Measurements from ENCODE around the gene SC5D.

Gene SC5D

GRCh38 chr11:121292495-121293287 is at the start of gene SC5D:
TSS of gene SC5D (plus strand) at chr11:121292771. CDS start at chr11:121303376, 10,605 bp downstream.
- peak; percentile 12 for FAIRE-seq

- no peak for FAIRE-seq
These were observed 47.7 kb upstream of the SC5D start for GRCh38 chr11:121244884-121245283.

- no peak for FAIRE-seq
These were observed 46.4 kb upstream of the SC5D start for GRCh38 chr11:121246021-121246768.

GRCh38 chr11:121246769-121247035 is 45.9 kb upstream of the SC5D start:
- no peak for FAIRE-seq

GRCh38 chr11:121248496-121248895 is 44.1 kb upstream of the SC5D start:
- no peak for FAIRE-seq

GRCh38 chr11:121249039-121249663 is 43.4 kb upstream of the SC5D start:
- peak; percentile 98 for FAIRE-seq

GRCh38 chr11:121250843-121251242 is 41.7 kb upstream of the SC5D start:
- no peak for FAIRE-seq

GRCh38 chr11:121253951-121254350 is 38.6 kb upstream of the SC5D start:
- no peak for FAIRE-seq

- FAIRE-seq, result no peak
These were observed 37.8 kb upstream of the SC5D start for GRCh38 chr11:121254756-121255155.

- FAIRE-seq, result no peak
These were observed 37.0 kb upstream of the SC5D start for GRCh38 chr11:121255473-121256125.

- no peak for FAIRE-seq
These were observed 35.3 kb upstream of the SC5D start for GRCh38 chr11:121257289-121257688.

- no peak for FAIRE-seq
These were observed 34.6 kb upstream of the SC5D start for GRCh38 chr11:121257976-121258375.

- FAIRE-seq, result no peak
These were observed 27.0 kb upstream of the SC5D start for GRCh38 chr11:121265586-121265985.

- no peak for FAIRE-seq
These were observed 24.0 kb upstream of the SC5D start for GRCh38 chr11:121268581-121268980.

GRCh38 chr11:121270001-121270678 is 22.4 kb upstream of the SC5D start:
- no peak for FAIRE-seq

GRCh38 chr11:121274332-121274991 is 18.1 kb upstream of the SC5D start:
- FAIRE-seq, result no peak

- FAIRE-seq, result no peak
These were observed 10.9 kb upstream of the SC5D start for GRCh38 chr11:121281698-121282097.

GRCh38 chr11:121282386-121282785 is 10.2 kb upstream of the SC5D start:
- FAIRE-seq, result no peak

- FAIRE-seq, result no peak
These were observed 9.6 kb upstream of the SC5D start for GRCh38 chr11:121282886-121283502.

- FAIRE-seq, result no peak
These were observed 1.3 kb upstream of the SC5D start for GRCh38 chr11:121291319-121291718.

GRCh38 chr11:121291896-121292494 is 576 bp upstream of the SC5D start:
- FAIRE-seq, result no peak

GRCh38 chr11:121293288-121293594 is 670 bp downstream of the SC5D start:
- FAIRE-seq, result no peak

All from endometrium (tissue), 2 donors.